ENCODE data around the gene ITSN1. TPM values are rescaled to one million over a fixed set of nuclear protein-coding genes. Genes with fewer than 3 reads are reported as not detected.

Gene ITSN1
- total RNA-seq, 1 donor from 2014 or later, result 77.5 TPM

- TF ChIP-seq, protein P1, sequence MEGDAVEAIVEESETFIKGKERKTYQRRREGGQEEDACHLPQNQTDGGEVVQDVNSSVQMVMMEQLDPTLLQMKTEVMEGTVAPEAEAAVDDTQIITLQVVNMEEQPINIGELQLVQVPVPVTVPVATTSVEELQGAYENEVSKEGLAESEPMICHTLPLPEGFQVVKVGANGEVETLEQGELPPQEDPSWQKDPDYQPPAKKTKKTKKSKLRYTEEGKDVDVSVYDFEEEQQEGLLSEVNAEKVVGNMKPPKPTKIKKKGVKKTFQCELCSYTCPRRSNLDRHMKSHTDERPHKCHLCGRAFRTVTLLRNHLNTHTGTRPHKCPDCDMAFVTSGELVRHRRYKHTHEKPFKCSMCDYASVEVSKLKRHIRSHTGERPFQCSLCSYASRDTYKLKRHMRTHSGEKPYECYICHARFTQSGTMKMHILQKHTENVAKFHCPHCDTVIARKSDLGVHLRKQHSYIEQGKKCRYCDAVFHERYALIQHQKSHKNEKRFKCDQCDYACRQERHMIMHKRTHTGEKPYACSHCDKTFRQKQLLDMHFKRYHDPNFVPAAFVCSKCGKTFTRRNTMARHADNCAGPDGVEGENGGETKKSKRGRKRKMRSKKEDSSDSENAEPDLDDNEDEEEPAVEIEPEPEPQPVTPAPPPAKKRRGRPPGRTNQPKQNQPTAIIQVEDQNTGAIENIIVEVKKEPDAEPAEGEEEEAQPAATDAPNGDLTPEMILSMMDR (IDR thresholded peaks at IDR 0.05; ENCODE audit: unreplicated experiment), result no peak
- H3K27ac Mint-ChIP-seq, result peak overlapping the region; percentile 45
- peaks cover 6% of the 10 kb centered on the region for H3K27me3 Mint-ChIP-seq (ENCODE audit: low read depth)
- no peak overlapping the region for H3K4me3 Mint-ChIP-seq
- peaks cover 20% of the 10 kb centered on the region for H3K36me3 Mint-ChIP-seq
- no peaks in the 10 kb centered on the region for H3K9me3 Mint-ChIP-seq
- DNase-seq (ENCODE audit: low spot score in 2 of 2, unreplicated experiment in 2 of 2), result no peak
- H3K4me1 Mint-ChIP-seq, result peaks cover 17% of the 10 kb centered on the region
Observed at GRCh38 chr21:33789697-33790096, 147.4 kb downstream of the ITSN1 start.

DNA sequence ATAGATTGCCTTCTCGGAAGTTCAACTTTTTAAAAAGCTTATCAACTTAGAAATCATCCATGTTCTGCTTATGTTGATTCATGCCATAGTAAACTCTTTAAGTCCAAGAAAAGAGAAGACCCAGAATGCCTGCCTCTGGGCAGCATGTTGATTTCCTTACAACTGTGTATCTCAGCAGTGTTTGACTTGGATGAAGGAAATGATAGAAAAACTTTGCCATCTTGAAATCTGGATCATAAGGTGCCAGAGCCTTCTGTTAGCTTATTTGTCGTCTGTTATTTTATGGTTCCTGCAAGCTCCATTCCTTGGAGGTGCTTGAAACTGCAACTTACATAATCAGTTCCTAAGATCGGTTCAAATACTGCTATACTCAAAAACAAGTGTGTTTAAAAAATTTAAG lies 148.8 kb downstream of the ITSN1 start:
- Mint-ChIP-seq H3K36me3 (peaks cover 20% of the 10 kb centered on the region), H3K27me3 (ENCODE audit: low read depth) (peaks cover 6% of the 10 kb centered on the region), H3K4me1 (peaks cover 17% of the 10 kb centered on the region), H3K9me3 (no peaks in the 10 kb centered on the region), H3K4me3 (no peak overlapping the region), H3K27ac (no peak overlapping the region)
- TF ChIP-seq, protein P1 (IDR thresholded peaks at IDR 0.05; ENCODE audit: unreplicated experiment), result no peak
- DNase-seq (ENCODE audit: low spot score in 2 of 2, unreplicated experiment in 2 of 2), result no peak

DNA sequence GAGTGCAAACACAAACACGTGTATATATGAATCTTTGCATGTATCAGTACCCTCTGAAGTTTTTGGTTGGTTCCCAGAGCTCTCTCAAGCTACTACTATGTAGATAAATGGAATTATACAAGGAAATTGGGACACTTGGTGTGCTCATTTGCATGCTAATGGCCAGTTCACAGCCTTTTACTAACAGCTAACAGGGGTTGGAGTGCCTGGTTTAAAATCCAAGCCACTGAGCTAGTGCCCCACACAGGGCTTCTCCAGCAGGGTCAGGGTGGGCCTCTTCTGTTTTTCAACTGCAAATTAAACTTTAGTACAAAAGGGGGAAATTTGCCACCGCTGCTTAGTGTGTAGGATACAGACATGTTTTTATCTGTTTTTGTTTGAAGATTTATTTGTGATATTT lies 152.3 kb downstream of the ITSN1 start:
- Mint-ChIP-seq H3K27ac (no peak overlapping the region), H3K27me3 (ENCODE audit: low read depth) (peaks cover 3% of the 10 kb centered on the region), H3K9me3 (no peaks in the 10 kb centered on the region), H3K36me3 (peaks cover 33% of the 10 kb centered on the region), H3K4me1 (peaks cover 13% of the 10 kb centered on the region), H3K4me3 (no peak overlapping the region)
- no peak for DNase-seq (ENCODE audit: low spot score in 2 of 2, unreplicated experiment in 2 of 2)
- TF ChIP-seq, protein P1 (IDR thresholded peaks at IDR 0.05; ENCODE audit: unreplicated experiment), result no peak

GRCh38 chr21:33797565-33797964 lies 155.3 kb downstream of the ITSN1 start:
- no peaks in the 10 kb centered on the region for H3K9me3 Mint-ChIP-seq
- H3K4me3 Mint-ChIP-seq, result no peak overlapping the region
- no peak overlapping the region for H3K27ac Mint-ChIP-seq
- TF ChIP-seq, protein P1 (IDR thresholded peaks at IDR 0.05; ENCODE audit: unreplicated experiment), result no peak
- H3K4me1 Mint-ChIP-seq, result peaks cover 7% of the 10 kb centered on the region
- peaks cover 2% of the 10 kb centered on the region for H3K27me3 Mint-ChIP-seq (ENCODE audit: low read depth)
- no peak for DNase-seq (ENCODE audit: low spot score in 2 of 2, unreplicated experiment in 2 of 2)
- peaks cover 39% of the 10 kb centered on the region for H3K36me3 Mint-ChIP-seq

DNA sequence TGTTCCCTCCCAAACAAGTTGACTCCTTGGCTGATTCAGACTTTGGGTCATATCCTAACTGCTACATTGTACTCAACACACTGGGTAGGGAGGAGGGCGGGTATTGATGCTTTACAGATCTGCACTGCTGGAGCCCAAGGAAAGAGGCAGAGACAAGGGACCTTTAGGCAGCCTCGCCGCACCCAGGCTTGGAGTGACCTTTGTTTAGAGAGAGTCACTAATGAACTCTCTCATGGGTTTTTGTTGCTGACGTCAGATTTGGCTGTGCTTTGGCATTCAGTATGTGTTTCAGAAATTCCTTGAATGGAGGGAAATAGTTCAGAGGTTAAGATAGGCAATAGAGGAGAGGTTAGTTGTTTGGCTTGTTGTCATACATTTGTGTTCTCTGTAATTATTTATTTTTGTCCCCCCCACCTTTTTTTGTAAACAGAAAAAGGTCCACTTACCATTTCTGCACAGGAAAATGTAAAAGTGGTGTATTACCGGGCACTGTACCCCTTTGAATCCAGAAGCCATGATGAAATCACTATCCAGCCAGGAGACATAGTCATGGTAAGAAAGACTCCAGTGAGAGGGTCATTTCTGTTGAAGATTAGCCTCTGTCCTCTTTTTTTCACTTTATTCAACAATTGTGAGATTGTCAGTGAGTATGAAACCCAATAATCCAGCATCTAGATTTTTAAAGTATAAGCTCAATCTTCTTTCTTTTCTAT lies 157.2 kb downstream of the ITSN1 start:
- Mint-ChIP-seq H3K9me3 (no peaks in the 10 kb centered on the region), H3K4me1 (peaks cover 7% of the 10 kb centered on the region), H3K36me3 (peaks cover 29% of the 10 kb centered on the region), H3K4me3 (no peak overlapping the region), H3K27me3 (ENCODE audit: low read depth) (no peaks in the 10 kb centered on the region), H3K27ac (no peak overlapping the region)
- TF ChIP-seq, protein P1 (IDR thresholded peaks at IDR 0.05; ENCODE audit: unreplicated experiment), result no peak
- DNase-seq (ENCODE audit: low spot score in 2 of 2, unreplicated experiment in 2 of 2), result no peak
